ENCODE results near the gene MAOA. TPM values are rescaled to one million over a fixed set of nuclear protein-coding genes. Genes with fewer than 3 reads are reported as not detected.

Gene MAOA
- total and polyA plus RNA-seq, 9 of the 15 experiments (the other 6 are each of a cell fraction or from before 2014, with no cell fraction given), result 0.68 to 2.7 (median 1.9) TPM

- TF ChIP-seq HMBOX1 (IDR thresholded peaks at IDR 0.05) (no peak), ZNF696 (CRISPR knock-in tag; conservative IDR thresholded peaks at IDR 0.05) (no peak), ZNF23 (CRISPR knock-in tag; IDR thresholded peaks at IDR 0.05) (no peak), SRF (CRISPR knock-in tag; IDR thresholded peaks at IDR 0.05) (no peak), ZBTB12 (CRISPR knock-in tag; IDR thresholded peaks at IDR 0.05) (no peak), POU5F1 (IDR thresholded peaks at IDR 0.05; ENCODE audit: borderline replicate concordance, low read depth, low read length, partially characterized antibody) (no peak), UBTF (IDR thresholded peaks at IDR 0.05; ENCODE audit: borderline replicate concordance in 1 of 2, low read depth in 2 of 2, low read length in 2 of 2) (no peak), LARP7 (IDR thresholded peaks at IDR 0.05) (no peak), BHLHE40 (IDR thresholded peaks at IDR 0.05; ENCODE audit: low read length) (no peak), ATF6 (CRISPR knock-in tag; IDR thresholded peaks at IDR 0.05) (no peak), TEAD4 (IDR thresholded peaks at IDR 0.05; ENCODE audit: low read length) (no peak), TEAD4 (CRISPR knock-in tag; IDR thresholded peaks at IDR 0.05; ENCODE audit: borderline replicate concordance) (no peak), MLLT1 (IDR thresholded peaks at IDR 0.05) (no peak), BRD4 (IDR thresholded peaks at IDR 0.05) (no peak), MBD1 (CRISPR knock-in tag; IDR thresholded peaks at IDR 0.05) (no peak), ZNF324 (CRISPR knock-in tag; IDR thresholded peaks at IDR 0.05) (no peak)
Measured at GRCh38 chrX:43785930-43786591, 130.0 kb downstream of the MAOA start (continued).
